Ovary (tissue), 9 donors: Measurements from ENCODE around the gene APOOL. TPM values are rescaled to one million over a fixed set of nuclear protein-coding genes. Genes with fewer than 3 reads are reported as not detected.
"Not testable (repeated sequence)": the region's sequence is repeated elsewhere in the genome, so short reads cannot be mapped to it uniquely, and the experiment has no call there.

Experiments
- DNase-seq, 5 donors: peaks; one replicate each; pipeline ENCODE4 v3.0.0-alpha.2; 2019 to 2020
- H3K27ac ChIP-seq, 2 donors: fragments of 200-600 bp; one replicate each; pipeline versions ENCODE4 v1.5.1 to v1.8.0; 2019 to 2022
- H3K27me3 ChIP-seq: fragments of 200-600 bp; one replicate; pipeline ENCODE4 v1.8.0; 2022
- H3K36me3 ChIP-seq: fragments of 200-600 bp; sonication (generic); one replicate; pipeline ENCODE4 v1.5.1; 2019
- H3K4me1 ChIP-seq: one replicate; pipeline ENCODE4 v1.8.1; 2013; ENCODE audit warnings: mild to moderate bottlenecking, moderate library complexity; ENCODE audit not compliant: insufficient read depth
- H3K4me3 ChIP-seq: fragments of 200-600 bp; sonication (generic); one replicate; pipeline ENCODE4 v1.5.1; 2017
- H3K9me3 ChIP-seq, 2 donors: fragments of 200-600 bp in 1 of 2; sonication (generic) in 1 of 2; one replicate each; pipeline versions ENCODE4 v1.5.1 to v1.8.1; 2013 to 2019; ENCODE audit warnings: mild to moderate bottlenecking in 1 of 2, moderate library complexity in 1 of 2
- EP300 ChIP-seq: sonication (generic); formaldehyde crosslinking; IDR thresholded peaks from one replicate; pipeline ENCODE4 v1.6.1; 2017; ENCODE audit warnings: antibody characterized with exemption
- POLR2A ChIP-seq: fragments of 450-650 bp; IDR thresholded peaks from one replicate; pipeline ENCODE4 v1.6.1; 2017; ENCODE audit warnings: antibody characterized with exemption, mild to moderate bottlenecking, moderate library complexity
- WGBS, 3 donors: extraction: QIAGEN DNeasy Blood & Tissue Kit in 1 of 3; methylation state at CpG; one replicate each; pipeline versions ENCODE4 v1.1.5 to v1.1.7; 2013 to 2017; 5-methylcytosine and 5-hydroxymethylcytosine counted together
- intact Hi-C, 4 donors: fragments of 100-400 bp; cut with DNase I; formaldehyde crosslinking; loops; one replicate each; pipeline versions ENCODE4 v1.11.0 to v1.15.1; 2022 to 2023
- polyA plus RNA-seq, 2 donors: library from polyadenylated mRNA; stranded (reverse); fragments of 200-250 nt in 1 of 2; fragments of 350-450 nt in 1 of 2; fragmentation: Illumina TruSeq in 1 of 2; extraction: RNeasy Lipid Tissue Mini Kit (QIAGEN cat#74804) in 1 of 2; gene quantifications; one replicate each; pipeline ENCODE4 v1.2.3, GENCODE V29; 2013 to 2014
- total RNA-seq, 7 donors: library from RNA; depleted of rRNA in 2 of 7; stranded (reverse); fragments of >200 nt in 2 of 7; fragmentation: NEBNext Ultra II Directional in 3 of 7; extraction: Animal tissue kit (Norgen Biotek cat#: 25700) in 3 of 7; gene quantifications; one replicate each; pipeline versions ENCODE4 v1.1.0 to v1.2.4, GENCODE V29; 2016 to 2023
- TF ChIP-seq, protein P1 (sequence below), 3 donors: fragments of 450-650 bp in 2 of 3; fragments of 200-600 bp in 1 of 3; IDR thresholded peaks; one replicate each; pipeline versions ENCODE4 v1.5.1 to v1.8.0; 2016 to 2022; ENCODE audit warnings: antibody characterized with exemption in 3 of 3, mild to moderate bottlenecking in 1 of 3
- donor health status: DM: no; HTN: no; CAD: no; lungs with moderate emphysema.
- donor health status: DM: no; HTN: no; CAD: no.
- donor health status: Bipolar disorder and iron deficiency.
- donor health status: DM: yes; HTN: yes; CAD: no.
- donor health status: DM: no; HTN: no; CAD: no.
- donor health status: DM: yes; HTN: yes; CAD: no.

Gene APOOL
- total and polyA plus RNA-seq, 9 donors: 3.9 to 18.5 (median 11.8) TPM

DNA sequence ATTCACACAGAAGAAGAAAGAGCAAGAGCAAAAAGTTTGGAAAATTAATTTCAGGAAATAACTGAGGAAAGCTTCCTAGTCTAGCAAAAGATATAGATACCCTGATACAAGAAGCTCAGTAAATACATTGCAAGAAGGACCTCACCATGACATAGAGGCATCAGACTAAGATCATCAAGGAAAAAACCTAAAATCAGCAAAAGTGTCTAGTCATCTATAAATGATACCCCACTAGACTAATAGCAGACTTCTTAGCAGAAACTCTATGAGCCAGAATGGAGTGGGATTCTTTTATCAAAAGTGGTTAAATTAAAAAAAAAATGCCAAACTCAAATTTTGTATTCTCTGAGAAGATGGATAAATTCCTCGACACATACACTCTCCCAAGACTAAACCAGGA lies 10.5 kb upstream of the APOOL start:
- no peaks in the 10 kb centered on the region for H3K4me1 ChIP-seq
- intact Hi-C loops: no loop called here
- no peaks in the 10 kb centered on the region for H3K27me3 ChIP-seq
- H3K36me3 ChIP-seq: no peaks in the 10 kb centered on the region
- no peak for DNase-seq
- no peak overlapping the region for H3K4me3 ChIP-seq
- no peaks in the 10 kb centered on the region for H3K9me3 ChIP-seq
- TF ChIP-seq, protein P1, sequence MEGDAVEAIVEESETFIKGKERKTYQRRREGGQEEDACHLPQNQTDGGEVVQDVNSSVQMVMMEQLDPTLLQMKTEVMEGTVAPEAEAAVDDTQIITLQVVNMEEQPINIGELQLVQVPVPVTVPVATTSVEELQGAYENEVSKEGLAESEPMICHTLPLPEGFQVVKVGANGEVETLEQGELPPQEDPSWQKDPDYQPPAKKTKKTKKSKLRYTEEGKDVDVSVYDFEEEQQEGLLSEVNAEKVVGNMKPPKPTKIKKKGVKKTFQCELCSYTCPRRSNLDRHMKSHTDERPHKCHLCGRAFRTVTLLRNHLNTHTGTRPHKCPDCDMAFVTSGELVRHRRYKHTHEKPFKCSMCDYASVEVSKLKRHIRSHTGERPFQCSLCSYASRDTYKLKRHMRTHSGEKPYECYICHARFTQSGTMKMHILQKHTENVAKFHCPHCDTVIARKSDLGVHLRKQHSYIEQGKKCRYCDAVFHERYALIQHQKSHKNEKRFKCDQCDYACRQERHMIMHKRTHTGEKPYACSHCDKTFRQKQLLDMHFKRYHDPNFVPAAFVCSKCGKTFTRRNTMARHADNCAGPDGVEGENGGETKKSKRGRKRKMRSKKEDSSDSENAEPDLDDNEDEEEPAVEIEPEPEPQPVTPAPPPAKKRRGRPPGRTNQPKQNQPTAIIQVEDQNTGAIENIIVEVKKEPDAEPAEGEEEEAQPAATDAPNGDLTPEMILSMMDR (IDR thresholded peaks at IDR 0.05): no peak
- no peak for TF ChIP-seq POLR2A
- TF ChIP-seq EP300: no peak
- WGBS, 3 donors: 73 to 78% (median 78%) methylated on average over 1 of the region's 1 CpG
- no peak overlapping the region for H3K27ac ChIP-seq

DNA sequence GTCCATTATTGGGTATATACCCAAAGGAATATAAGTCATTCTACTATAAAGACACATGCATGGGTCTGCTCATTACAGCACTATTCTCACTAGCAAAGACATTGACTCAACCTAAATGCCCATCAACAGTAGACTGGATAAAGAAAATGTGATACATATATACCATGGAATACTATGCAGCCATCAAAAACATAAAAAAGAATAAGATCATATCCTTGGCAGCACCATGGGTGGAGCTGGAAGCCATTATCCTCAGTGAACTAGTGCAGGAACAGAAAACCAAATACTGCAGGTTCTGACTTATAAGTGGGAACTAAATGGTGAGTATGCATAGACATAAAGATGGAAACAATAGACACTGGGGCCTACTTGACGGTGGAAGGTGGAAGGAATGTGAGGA lies 2.3 kb upstream of the APOOL start:
- TF ChIP-seq, protein P1 (IDR thresholded peaks at IDR 0.05): no peak
- no peak for TF ChIP-seq POLR2A
- no peak for TF ChIP-seq EP300
- no peaks in the 10 kb centered on the region for H3K27me3 ChIP-seq
- intact Hi-C loops: no loop called here
- DNase-seq: no peak
- WGBS, 3 donors: 64 to 72% (median 70%) methylated on average over 1 of the region's 1 CpG
- peaks cover 2% of the 10 kb centered on the region for H3K4me1 ChIP-seq
- H3K9me3 ChIP-seq: no peaks in the 10 kb centered on the region
- no peak overlapping the region for H3K27ac ChIP-seq
- H3K36me3 ChIP-seq: no peaks in the 10 kb centered on the region
- H3K4me3 ChIP-seq: no peak overlapping the region

DNA sequence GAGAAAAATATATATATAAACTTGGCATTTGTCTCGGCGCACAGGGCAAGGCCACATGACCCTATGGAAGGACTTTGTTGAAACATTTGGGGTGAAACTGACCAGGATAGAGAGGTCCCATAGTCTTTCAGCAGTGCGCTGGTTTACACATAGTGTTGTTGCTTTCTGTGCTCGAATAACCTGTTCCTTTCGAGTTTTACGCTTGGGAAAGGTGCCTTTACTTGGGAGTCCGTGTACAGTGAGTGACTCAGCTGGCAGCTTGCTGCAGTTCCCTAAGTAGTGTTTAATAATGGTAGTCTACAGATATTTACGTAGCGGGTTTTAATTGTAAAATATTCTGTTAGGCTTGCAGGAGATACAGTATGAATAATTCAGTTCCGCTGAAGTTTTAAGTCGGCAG lies 578 bp downstream of the APOOL start:
- Histone ChIP-seq H3K4me3 (peak overlapping the region; percentile 39), H3K4me1 (peaks cover 2% of the 10 kb centered on the region), H3K27ac (no peak overlapping the region), H3K36me3 (no peaks in the 10 kb centered on the region), H3K27me3 (no peaks in the 10 kb centered on the region), H3K9me3 (no peaks in the 10 kb centered on the region)
- DNase-seq: no peak
- no peak for TF ChIP-seq EP300
- TF ChIP-seq POLR2A: no peak
- TF ChIP-seq, protein P1 (IDR thresholded peaks at IDR 0.05): no peak
- 34 to 43% (median 36%) methylated on average over 11 of the region's 11 CpGs for WGBS, 3 donors
- intact Hi-C loops: no loop called here

DNA sequence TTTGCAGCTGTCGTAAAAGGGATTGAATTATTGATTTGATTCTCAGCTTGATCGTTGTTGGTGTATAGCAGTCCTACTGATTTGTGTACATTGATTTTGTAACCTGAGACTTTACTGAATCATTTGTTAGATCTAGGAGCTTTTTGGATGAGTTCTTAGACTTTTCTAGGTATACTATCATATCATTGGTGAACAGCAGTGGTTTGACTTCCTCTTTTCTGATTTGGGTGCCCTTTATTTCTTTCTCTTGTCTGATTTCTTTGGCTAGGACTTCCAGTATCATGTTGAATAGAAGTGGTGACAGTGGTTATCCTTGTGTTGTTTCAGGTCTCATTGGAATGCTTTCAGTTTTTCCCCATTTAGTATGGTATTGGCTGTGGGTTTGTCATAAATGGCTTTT lies 8.4 kb downstream of the APOOL start:
- no peak overlapping the region for H3K4me3 ChIP-seq
- WGBS, 3 donors: 89 to 98% (median 93%) methylated on average over 2 of the region's 2 CpGs
- H3K4me1 ChIP-seq: no peaks in the 10 kb centered on the region
- intact Hi-C loops: no loop called here
- no peak for DNase-seq
- H3K36me3 ChIP-seq: no peaks in the 10 kb centered on the region
- TF ChIP-seq EP300 (no peak), POLR2A (no peak)
- TF ChIP-seq, protein P1 (IDR thresholded peaks at IDR 0.05): no peak
- no peaks in the 10 kb centered on the region for H3K9me3 ChIP-seq
- no peaks in the 10 kb centered on the region for H3K27me3 ChIP-seq
- H3K27ac ChIP-seq: no peak overlapping the region

DNA sequence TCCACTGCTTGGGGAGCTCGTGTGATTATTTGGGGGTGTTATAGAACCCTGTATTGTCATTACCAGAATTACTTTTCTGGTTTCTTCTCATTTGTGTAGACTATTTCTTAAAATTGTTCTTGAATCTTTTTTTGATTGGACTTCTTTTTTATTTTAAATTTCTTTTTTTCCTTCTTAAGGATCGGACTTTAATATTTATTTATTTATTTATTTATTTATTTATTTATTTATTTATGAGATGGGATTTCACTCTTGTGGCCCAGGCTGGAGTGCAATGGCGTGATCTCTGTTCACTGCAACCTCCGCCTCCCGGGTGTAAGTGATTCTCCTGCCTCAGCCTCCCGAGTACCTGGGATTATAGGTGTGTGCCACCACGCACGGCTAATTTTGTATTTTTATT lies 11.7 kb downstream of the APOOL start:
- H3K27me3 ChIP-seq, H3K9me3 ChIP-seq, H3K36me3 ChIP-seq, DNase-seq, intact Hi-C loops, H3K27ac ChIP-seq, H3K4me1 ChIP-seq, H3K4me3 ChIP-seq: not testable (repeated sequence)
- WGBS, 3 donors: 90 to 93% (median 91%) methylated on average over 8 of the region's 8 CpGs
